NCI-H1048 (cell line): ENCODE measurements around the gene H2AZ2.

Source experiments
- DNase-seq: peaks from one replicate; lab custom pipeline; 2025; lab: John Stamatoyannopoulos, UW

The H2AZ2 gene

GRCh38 chr7:44784364-44784763 is 63.5 kb downstream of the H2AZ2 start:
- DNase-seq = no peak

GRCh38 chr7:44783407-44783806 is 64.5 kb downstream of the H2AZ2 start:
- no peak for DNase-seq

GRCh38 chr7:44782460-44782859 is 65.4 kb downstream of the H2AZ2 start:
- no peak for DNase-seq
